HEK293 (cell line): ENCODE results near the gene USE1.

ENCODE experiments used
- CTCF ChIA-PET: fragments of 350-600 bp; formaldehyde crosslinking; extraction: SDS; loops from one replicate; lab custom pipeline; 2021; ENCODE audit warnings: antibody characterized with exemption; lab: Yijun Ruan, JAX
- POLR2A ChIA-PET: fragments of 300-600 bp; formaldehyde crosslinking; extraction: SDS; loops from one replicate; lab custom pipeline; 2020; ENCODE audit warnings: antibody characterized with exemption, inconsistent platforms; lab: Yijun Ruan, JAX
- H3K27ac ChIP-seq: fragments of 200-500 bp; sonication (Bioruptor generic); 2 replicates; pipeline ENCODE4 v1.5.1; 2014; ENCODE audit warnings: low read depth, low read length, control low read depth, inconsistent platforms; ENCODE audit errors: extremely low read depth
- H3K36me3 ChIP-seq, 2 experiments: fragments of 200-500 bp in 1 of 2; sonication (Bioruptor generic) in 1 of 2; 1 replicate in 1 of 2; 2 replicates in 1 of 2; pipeline ENCODE4 v1.5.1; 2014 to 2017; ENCODE audit warnings: inconsistent platforms in 2 of 2, low read length in 2 of 2; ENCODE audit not compliant: control insufficient read depth in 2 of 2, insufficient read depth in 1 of 2
- H3K4me1 ChIP-seq: fragments of 200-500 bp; sonication (Bioruptor generic); 2 replicates; pipeline ENCODE4 v1.5.1; 2014; ENCODE audit warnings: mild to moderate bottlenecking, low read length, inconsistent platforms; ENCODE audit not compliant: control insufficient read depth, insufficient read depth
- H3K4me3 ChIP-seq: 2 replicates; pipeline ENCODE4 v1.5.1; 2011; ENCODE audit warnings: low read depth, mild to moderate bottlenecking, control low read depth, low read length, moderate library complexity
- H3K9me3 ChIP-seq: fragments of 200-500 bp; sonication (Bioruptor generic); 2 replicates; pipeline ENCODE4 v1.5.1; 2014; ENCODE audit warnings: low read depth, low read length, inconsistent platforms; ENCODE audit not compliant: control insufficient read depth, insufficient read depth
- EGR2 ChIP-seq: fragments of 450-650 bp; formaldehyde crosslinking; IDR thresholded peaks from 2 replicates; pipeline ENCODE4 v1.5.1; 2016; ENCODE audit warnings: low read depth, missing biosample characterization, missing genetic modification characterization
- GLIS2 ChIP-seq: fragments of 450-650 bp; formaldehyde crosslinking; IDR thresholded peaks from 2 replicates; pipeline ENCODE4 v1.5.1; 2016; ENCODE audit warnings: missing biosample characterization, missing genetic modification characterization
- KLF7 ChIP-seq: fragments of 450-650 bp; formaldehyde crosslinking; IDR thresholded peaks from 2 replicates; pipeline ENCODE4 v1.5.1; 2016; ENCODE audit warnings: missing biosample characterization, missing genetic modification characterization, borderline replicate concordance
- KLF8 ChIP-seq: fragments of 450-650 bp; formaldehyde crosslinking; IDR thresholded peaks from 2 replicates; pipeline ENCODE4 v1.5.1; 2016; ENCODE audit warnings: missing biosample characterization, missing genetic modification characterization
- MZF1 ChIP-seq: fragments of 450-650 bp; formaldehyde crosslinking; IDR thresholded peaks from 2 replicates; pipeline ENCODE4 v1.5.1; 2017; ENCODE audit warnings: missing biosample characterization, missing genetic modification characterization, borderline replicate concordance
- OSR2 ChIP-seq: fragments of 450-650 bp; formaldehyde crosslinking; IDR thresholded peaks from 2 replicates; pipeline ENCODE4 v1.5.1; 2016; ENCODE audit warnings: missing biosample characterization, missing genetic modification characterization
- RBAK ChIP-seq: fragments of 450-650 bp; formaldehyde crosslinking; IDR thresholded peaks from 2 replicates; pipeline ENCODE4 v1.5.1; 2016; ENCODE audit warnings: missing biosample characterization, missing genetic modification characterization
- REPIN1 ChIP-seq: fragments of 450-650 bp; formaldehyde crosslinking; IDR thresholded peaks from 2 replicates; pipeline ENCODE4 v1.5.1; 2017; ENCODE audit warnings: missing biosample characterization, missing genetic modification characterization, low read depth
- YY2 ChIP-seq: fragments of 450-650 bp; formaldehyde crosslinking; IDR thresholded peaks from 2 replicates; pipeline ENCODE4 v1.5.1; 2016; ENCODE audit warnings: missing biosample characterization, missing genetic modification characterization
- ZEB2 ChIP-seq: fragments of 450-650 bp; formaldehyde crosslinking; IDR thresholded peaks from 2 replicates; pipeline ENCODE4 v1.5.1; 2016; ENCODE audit warnings: missing biosample characterization, missing genetic modification characterization
- ZFHX2 ChIP-seq: fragments of 450-650 bp; formaldehyde crosslinking; conservative IDR thresholded peaks from 2 replicates; pipeline ENCODE4 v1.5.1; 2016; ENCODE audit warnings: missing biosample characterization, missing genetic modification characterization
- ZIC2 ChIP-seq: fragments of 450-650 bp; formaldehyde crosslinking; IDR thresholded peaks from 2 replicates; pipeline ENCODE4 v1.5.1; 2016; ENCODE audit warnings: missing biosample characterization, missing genetic modification characterization
- ZNF155 ChIP-seq: fragments of 450-650 bp; formaldehyde crosslinking; IDR thresholded peaks from 2 replicates; pipeline ENCODE4 v1.5.1; 2016; ENCODE audit warnings: missing biosample characterization, missing genetic modification characterization
- ZNF157 ChIP-seq: fragments of 450-650 bp; formaldehyde crosslinking; IDR thresholded peaks from 2 replicates; pipeline ENCODE4 v1.5.1; 2016; ENCODE audit warnings: missing biosample characterization, missing genetic modification characterization
- ZNF174 ChIP-seq: fragments of 450-650 bp; formaldehyde crosslinking; IDR thresholded peaks from 2 replicates; pipeline ENCODE4 v1.5.0; 2017; ENCODE audit warnings: missing biosample characterization, mild to moderate bottlenecking, missing genetic modification characterization
- ZNF335 ChIP-seq: fragments of 450-650 bp; formaldehyde crosslinking; conservative IDR thresholded peaks from 2 replicates; pipeline ENCODE4 v1.5.1; 2016; ENCODE audit warnings: missing biosample characterization, missing genetic modification characterization
- ZNF341 ChIP-seq: fragments of 450-650 bp; formaldehyde crosslinking; IDR thresholded peaks from 2 replicates; pipeline ENCODE4; 2016; ENCODE audit warnings: low read depth, missing biosample characterization, missing genetic modification characterization
- ZNF404 ChIP-seq: fragments of 450-650 bp; formaldehyde crosslinking; IDR thresholded peaks from 2 replicates; pipeline ENCODE4 v1.5.1; 2017; ENCODE audit warnings: missing biosample characterization, missing genetic modification characterization
- ZNF416 ChIP-seq: fragments of 450-650 bp; formaldehyde crosslinking; IDR thresholded peaks from 2 replicates; pipeline ENCODE4 v1.5.1; 2016; ENCODE audit warnings: missing biosample characterization, missing genetic modification characterization
- ZNF530 ChIP-seq: fragments of 450-650 bp; formaldehyde crosslinking; IDR thresholded peaks from 2 replicates; pipeline ENCODE4 v1.5.1; 2016; ENCODE audit warnings: low read depth, missing biosample characterization, missing genetic modification characterization
- ZNF571 ChIP-seq: fragments of 450-650 bp; formaldehyde crosslinking; IDR thresholded peaks from 2 replicates; pipeline ENCODE4 v1.5.0; 2017; ENCODE audit warnings: missing biosample characterization, missing genetic modification characterization
- ZNF654 ChIP-seq: fragments of 450-650 bp; formaldehyde crosslinking; IDR thresholded peaks from 2 replicates; pipeline ENCODE4 v1.5.1; 2016; ENCODE audit warnings: low read depth, missing biosample characterization, missing genetic modification characterization
- ZNF664 ChIP-seq: fragments of 450-650 bp; formaldehyde crosslinking; IDR thresholded peaks from 2 replicates; pipeline ENCODE4 v1.5.1; 2016; ENCODE audit warnings: missing biosample characterization, missing genetic modification characterization
- ZNF830 ChIP-seq: fragments of 450-650 bp; IDR thresholded peaks from 2 replicates; pipeline ENCODE4 v1.5.0; 2018; ENCODE audit warnings: missing biosample characterization, missing genetic modification characterization, low read depth, mild to moderate bottlenecking, moderate library complexity
- ZSCAN23 ChIP-seq: fragments of 450-650 bp; formaldehyde crosslinking; IDR thresholded peaks from 2 replicates; pipeline ENCODE4 v1.5.1; 2016; ENCODE audit warnings: missing biosample characterization, missing genetic modification characterization
- ZSCAN30 ChIP-seq: fragments of 450-650 bp; IDR thresholded peaks from 2 replicates; pipeline ENCODE4 v1.5.1; 2018; ENCODE audit warnings: missing biosample characterization, mild to moderate bottlenecking, missing genetic modification characterization, moderate library complexity
- TF ChIP-seq, protein P1 (sequence below): fragments of 450-650 bp; formaldehyde crosslinking; IDR thresholded peaks from 2 replicates; pipeline ENCODE4 v1.5.1; 2016; ENCODE audit warnings: missing biosample characterization, missing genetic modification characterization
- TF ChIP-seq, protein P2 (sequence below): fragments of 450-650 bp; formaldehyde crosslinking; conservative IDR thresholded peaks from 2 replicates; pipeline ENCODE4 v1.5.1; 2016; ENCODE audit warnings: low read depth, missing biosample characterization, missing genetic modification characterization
- TF ChIP-seq, protein P3 (sequence below): fragments of 450-650 bp; formaldehyde crosslinking; IDR thresholded peaks from 2 replicates; pipeline ENCODE4 v1.5.1; 2016; ENCODE audit warnings: missing biosample characterization, missing genetic modification characterization
- TF ChIP-seq, protein P4 (sequence below): fragments of 450-650 bp; formaldehyde crosslinking; IDR thresholded peaks from 2 replicates; pipeline ENCODE4 v1.5.1; 2016; ENCODE audit warnings: missing biosample characterization, missing genetic modification characterization

Gene USE1

DNA sequence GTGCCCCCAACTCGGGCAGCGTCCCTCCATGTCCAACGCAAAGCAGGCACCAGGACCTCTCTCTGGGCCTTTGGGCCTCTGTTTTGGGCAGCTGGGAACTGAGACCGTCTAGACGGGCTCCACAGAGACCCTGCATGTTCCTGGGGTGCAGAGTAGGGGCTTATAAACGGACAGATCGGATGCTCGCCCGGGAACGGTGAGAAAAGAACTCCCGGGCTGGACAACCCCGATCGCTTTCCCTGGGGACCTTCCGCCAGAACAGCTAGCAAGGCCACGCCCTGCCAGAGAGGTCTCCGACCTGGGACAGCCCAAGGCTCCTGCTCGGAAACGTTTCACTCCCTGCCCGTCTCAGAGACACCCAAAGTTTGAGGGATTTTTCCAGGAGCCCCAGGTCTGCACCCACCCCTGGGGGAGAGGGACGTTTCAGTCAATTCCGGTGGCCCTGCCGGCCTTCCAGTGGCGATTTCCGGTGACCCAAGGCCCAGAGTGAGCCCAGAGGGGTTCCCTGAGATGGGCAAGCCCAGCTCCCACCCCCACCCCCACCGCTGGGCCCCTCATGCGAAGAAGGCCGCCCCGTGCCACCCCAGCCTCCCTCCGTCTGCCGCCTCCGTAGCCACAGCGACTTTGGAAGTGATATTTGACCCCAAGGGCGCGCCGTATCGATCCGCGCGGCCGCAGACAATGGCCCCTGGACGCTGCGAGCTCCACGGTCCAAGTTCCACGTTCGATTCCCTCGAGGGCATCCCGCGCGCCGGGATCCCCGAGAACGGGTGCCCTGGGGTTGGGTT, 28.9 kb downstream of the USE1 start:
- ChIA-PET CTCF (no interaction called here), POLR2A (interaction anchor here (1.0 to 6.8 kb wide), 5 partner anchors 9 to 39 kb away, joined by 3 to 29 read pairs (median 5); partner anchors contain the start of genes BABAM1, OCEL1 and USE1)
- no peaks in the 10 kb centered on the region for H3K9me3 ChIP-seq
- peak overlapping the region; percentile 82; the same call in 1 of the 2 replicates for H3K27ac ChIP-seq
- peaks cover 0 to 16% of the 10 kb centered on the region in 2 experiments; a peak in 2 of 3 replicates for H3K36me3 ChIP-seq
- peaks cover 8% of the 10 kb centered on the region for H3K4me1 ChIP-seq
- H3K4me3 ChIP-seq, result peak overlapping the region; percentile 76
- TF ChIP-seq ZNF416 (tag by site-specific recombination) (no peak), ZNF654 (tag by site-specific recombination) (no peak), YY2 (no peak), OSR2 (tag by site-specific recombination) (no peak), ZIC2 (tag by site-specific recombination) (peak; percentile 21; the same call in 1 of the 2 replicates), ZNF174 (no peak), EGR2 (tag by site-specific recombination) (0 out of 2 replicates have a peak, but pooled peaks have one; percentile 17), ZNF571 (tag by site-specific recombination) (no peak), ZNF664 (tag by site-specific recombination) (no peak), ZNF155 (no peak), ZNF335 (tag by site-specific recombination) (peak; percentile 68; the same call in 1 of the 2 replicates), ZNF404 (tag by site-specific recombination) (no peak), ZNF530 (tag by site-specific recombination) (no peak), MZF1 (no peak), ZSCAN30 (tag by site-specific recombination) (no peak), ZNF157 (tag by site-specific recombination) (no peak), REPIN1 (no peak), ZEB2 (0 out of 2 replicates have a peak, but pooled peaks have one; percentile 40), ZFHX2 (tag by site-specific recombination) (peak; percentile 43; the same call in 1 of the 2 replicates), ZNF341 (tag by site-specific recombination) (peak; percentile 63), GLIS2 (peak; percentile 18; the same call in 1 of the 2 replicates), RBAK (tag by site-specific recombination) (no peak), ZSCAN23 (tag by site-specific recombination) (no peak), ZNF830 (tag by site-specific recombination) (no peak), KLF8 (tag by site-specific recombination) (no peak), KLF7 (tag by site-specific recombination) (no peak)
- TF ChIP-seq, protein P1, sequence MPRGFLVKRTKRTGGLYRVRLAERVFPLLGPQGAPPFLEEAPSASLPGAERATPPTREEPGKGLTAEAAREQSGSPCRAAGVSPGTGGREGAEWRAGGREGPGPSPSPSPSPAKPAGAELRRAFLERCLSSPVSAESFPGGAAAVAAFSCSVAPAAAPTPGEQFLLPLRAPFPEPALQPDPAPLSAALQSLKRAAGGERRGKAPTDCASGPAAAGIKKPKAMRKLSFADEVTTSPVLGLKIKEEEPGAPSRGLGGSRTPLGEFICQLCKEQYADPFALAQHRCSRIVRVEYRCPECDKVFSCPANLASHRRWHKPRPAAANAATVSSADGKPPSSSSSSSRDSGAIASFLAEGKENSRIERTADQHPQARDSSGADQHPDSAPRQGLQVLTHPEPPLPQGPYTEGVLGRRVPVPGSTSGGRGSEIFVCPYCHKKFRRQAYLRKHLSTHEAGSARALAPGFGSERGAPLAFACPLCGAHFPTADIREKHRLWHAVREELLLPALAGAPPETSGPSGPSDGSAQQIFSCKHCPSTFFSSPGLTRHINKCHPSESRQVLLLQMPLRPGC, result 0 out of 2 replicates have a peak, but pooled peaks have one; percentile 18
- TF ChIP-seq, protein P2, sequence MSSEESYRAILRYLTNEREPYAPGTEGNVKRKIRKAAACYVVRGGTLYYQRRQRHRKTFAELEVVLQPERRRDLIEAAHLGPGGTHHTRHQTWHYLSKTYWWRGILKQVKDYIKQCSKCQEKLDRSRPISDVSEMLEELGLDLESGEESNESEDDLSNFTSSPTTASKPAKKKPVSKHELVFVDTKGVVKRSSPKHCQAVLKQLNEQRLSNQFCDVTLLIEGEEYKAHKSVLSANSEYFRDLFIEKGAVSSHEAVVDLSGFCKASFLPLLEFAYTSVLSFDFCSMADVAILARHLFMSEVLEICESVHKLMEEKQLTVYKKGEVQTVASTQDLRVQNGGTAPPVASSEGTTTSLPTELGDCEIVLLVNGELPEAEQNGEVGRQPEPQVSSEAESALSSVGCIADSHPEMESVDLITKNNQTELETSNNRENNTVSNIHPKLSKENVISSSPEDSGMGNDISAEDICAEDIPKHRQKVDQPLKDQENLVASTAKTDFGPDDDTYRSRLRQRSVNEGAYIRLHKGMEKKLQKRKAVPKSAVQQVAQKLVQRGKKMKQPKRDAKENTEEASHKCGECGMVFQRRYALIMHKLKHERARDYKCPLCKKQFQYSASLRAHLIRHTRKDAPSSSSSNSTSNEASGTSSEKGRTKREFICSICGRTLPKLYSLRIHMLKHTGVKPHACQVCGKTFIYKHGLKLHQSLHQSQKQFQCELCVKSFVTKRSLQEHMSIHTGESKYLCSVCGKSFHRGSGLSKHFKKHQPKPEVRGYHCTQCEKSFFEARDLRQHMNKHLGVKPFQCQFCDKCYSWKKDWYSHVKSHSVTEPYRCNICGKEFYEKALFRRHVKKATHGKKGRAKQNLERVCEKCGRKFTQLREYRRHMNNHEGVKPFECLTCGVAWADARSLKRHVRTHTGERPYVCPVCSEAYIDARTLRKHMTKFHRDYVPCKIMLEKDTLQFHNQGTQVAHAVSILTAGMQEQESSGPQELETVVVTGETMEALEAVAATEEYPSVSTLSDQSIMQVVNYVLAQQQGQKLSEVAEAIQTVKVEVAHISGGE, result peak; percentile 47; the same call in 1 of the 2 replicates
- TF ChIP-seq, protein P3, sequence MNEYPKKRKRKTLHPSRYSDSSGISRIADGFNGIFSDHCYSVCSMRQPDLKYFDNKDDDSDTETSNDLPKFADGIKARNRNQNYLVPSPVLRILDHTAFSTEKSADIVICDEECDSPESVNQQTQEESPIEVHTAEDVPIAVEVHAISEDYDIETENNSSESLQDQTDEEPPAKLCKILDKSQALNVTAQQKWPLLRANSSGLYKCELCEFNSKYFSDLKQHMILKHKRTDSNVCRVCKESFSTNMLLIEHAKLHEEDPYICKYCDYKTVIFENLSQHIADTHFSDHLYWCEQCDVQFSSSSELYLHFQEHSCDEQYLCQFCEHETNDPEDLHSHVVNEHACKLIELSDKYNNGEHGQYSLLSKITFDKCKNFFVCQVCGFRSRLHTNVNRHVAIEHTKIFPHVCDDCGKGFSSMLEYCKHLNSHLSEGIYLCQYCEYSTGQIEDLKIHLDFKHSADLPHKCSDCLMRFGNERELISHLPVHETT (tag by site-specific recombination), result no peak
- TF ChIP-seq, protein P4, sequence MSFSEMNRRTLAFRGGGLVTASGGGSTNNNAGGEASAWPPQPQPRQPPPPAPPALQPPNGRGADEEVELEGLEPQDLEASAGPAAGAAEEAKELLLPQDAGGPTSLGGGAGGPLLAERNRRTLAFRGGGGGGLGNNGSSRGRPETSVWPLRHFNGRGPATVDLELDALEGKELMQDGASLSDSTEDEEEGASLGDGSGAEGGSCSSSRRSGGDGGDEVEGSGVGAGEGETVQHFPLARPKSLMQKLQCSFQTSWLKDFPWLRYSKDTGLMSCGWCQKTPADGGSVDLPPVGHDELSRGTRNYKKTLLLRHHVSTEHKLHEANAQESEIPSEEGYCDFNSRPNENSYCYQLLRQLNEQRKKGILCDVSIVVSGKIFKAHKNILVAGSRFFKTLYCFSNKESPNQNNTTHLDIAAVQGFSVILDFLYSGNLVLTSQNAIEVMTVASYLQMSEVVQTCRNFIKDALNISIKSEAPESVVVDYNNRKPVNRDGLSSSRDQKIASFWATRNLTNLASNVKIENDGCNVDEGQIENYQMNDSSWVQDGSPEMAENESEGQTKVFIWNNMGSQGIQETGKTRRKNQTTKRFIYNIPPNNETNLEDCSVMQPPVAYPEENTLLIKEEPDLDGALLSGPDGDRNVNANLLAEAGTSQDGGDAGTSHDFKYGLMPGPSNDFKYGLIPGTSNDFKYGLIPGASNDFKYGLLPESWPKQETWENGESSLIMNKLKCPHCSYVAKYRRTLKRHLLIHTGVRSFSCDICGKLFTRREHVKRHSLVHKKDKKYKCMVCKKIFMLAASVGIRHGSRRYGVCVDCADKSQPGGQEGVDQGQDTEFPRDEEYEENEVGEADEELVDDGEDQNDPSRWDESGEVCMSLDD (tag by site-specific recombination), result no peak; the same call in 1 of the 2 replicates
